ENCODE results near the gene SAV1.

SAV1 gene

GRCh38 chr14:50610465-50610864 lies 57.6 kb downstream of the SAV1 start:
- DNase-seq, result no peak

GRCh38 chr14:50608302-50608851 lies 59.7 kb downstream of the SAV1 start:
- no peak for DNase-seq

GRCh38 chr14:50607761-50608160 lies 60.3 kb downstream of the SAV1 start:
- DNase-seq, result no peak

- no peak for DNase-seq
These were observed 60.9 kb downstream of the SAV1 start for GRCh38 chr14:50607181-50607580.

- no peak for DNase-seq
These were observed 61.6 kb downstream of the SAV1 start for GRCh38 chr14:50606468-50606867.

- no peak for DNase-seq
These were observed 62.3 kb downstream of the SAV1 start for GRCh38 chr14:50605766-50606165.

GRCh38 chr14:50603565-50603964 lies 64.5 kb downstream of the SAV1 start:
- no peak for DNase-seq

- peak in 1 of 56 donors; percentile 12 for DNase-seq
These were observed 66.1 kb downstream of the SAV1 start for GRCh38 chr14:50602035-50602434.

- no peak for DNase-seq
These were observed 66.7 kb downstream of the SAV1 start for GRCh38 chr14:50601394-50601793.

GRCh38 chr14:50600849-50601248 lies 67.3 kb downstream of the SAV1 start:
- peak in 1 of 56 donors; percentile 0 for DNase-seq

- peak in 1 of 56 donors; percentile 22 for DNase-seq
These were observed 68.2 kb downstream of the SAV1 start for GRCh38 chr14:50599700-50600444.

- no peak for DNase-seq
These were observed 69.3 kb downstream of the SAV1 start for GRCh38 chr14:50598765-50599164.

- DNase-seq, result no peak
These were observed 73.4 kb downstream of the SAV1 start for GRCh38 chr14:50594577-50595316.

- no peak for DNase-seq
These were observed 77.6 kb downstream of the SAV1 start for GRCh38 chr14:50590464-50590863.

All from nucleus accumbens (tissue), 56 donors.